ENCODE data around the gene VRK2.

Gene VRK2

DNA sequence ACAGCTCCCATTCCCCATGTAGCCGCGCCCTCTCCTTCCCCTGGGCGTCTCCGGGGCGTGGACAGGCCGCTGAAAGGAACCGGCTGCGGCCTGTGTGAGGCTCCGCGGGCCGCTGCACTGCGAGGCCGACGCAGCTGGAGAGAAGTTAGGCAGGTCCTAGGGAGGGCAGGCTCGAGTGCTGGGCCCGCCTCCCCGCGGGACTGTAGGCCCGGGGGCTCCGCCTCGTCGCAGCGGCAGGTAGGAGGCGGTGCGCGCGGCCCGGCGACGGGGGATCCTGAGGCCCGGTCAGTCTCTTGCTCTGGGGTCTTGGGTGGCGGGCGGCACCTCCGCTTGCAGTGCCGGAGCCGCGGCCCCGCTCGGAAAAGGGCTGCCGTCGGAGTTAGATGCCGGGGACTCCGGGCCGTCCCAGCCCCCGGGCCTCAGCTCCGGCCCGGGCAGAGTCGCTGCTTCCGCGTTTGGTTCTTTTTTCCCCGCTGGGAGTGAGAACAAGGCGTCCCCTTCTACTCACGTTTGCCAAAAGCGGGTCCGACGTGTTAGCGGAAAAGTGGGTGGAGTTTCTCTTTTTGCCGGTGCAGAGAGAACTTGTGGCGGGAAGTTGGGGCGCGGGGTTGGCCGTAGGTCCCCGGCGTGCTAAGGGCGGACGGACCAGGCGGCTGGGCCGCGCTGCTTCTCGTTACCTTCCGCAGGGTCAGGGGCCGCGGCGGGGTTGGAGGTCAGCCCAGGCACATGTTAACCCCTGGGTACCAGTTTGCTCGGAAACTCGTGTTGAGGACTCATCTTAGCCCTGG, at the start of gene VRK2:
TSS of gene VRK2 (plus strand) at position 222 of the 788 bp plus-strand sequence. CDS start 2,026 bp downstream, outside the sequence.
- Histone ChIP-seq H3K79me2 (ENCODE audit: insufficient read depth, low read length) (peaks cover 3% of the 10 kb centered on the region), H4K20me1 (ENCODE audit: insufficient read depth, low read length) (no peaks in the 10 kb centered on the region), H3K36me3 (ENCODE audit: insufficient read depth, low read length) (peaks cover 5% of the 10 kb centered on the region; the same call in 1 of the 2 replicates), H3K9ac (ENCODE audit: low read depth, low read length) (peak within 1 kb of the TSS; percentile 78), H3K4me1 (ENCODE audit: insufficient read depth, low read length) (peaks cover 35% of the 10 kb centered on the region), H3K4me3 (ENCODE audit: low read depth in 1 of 2, low read length in 2 of 2) (peak within 1 kb of the TSS; percentile 43 to 68; a peak in 3 of 4 replicates), H3K27ac (ENCODE audit: low read length) (peak within 1 kb of the TSS; percentile 75), H3K27me3 (ENCODE audit: insufficient read depth, low read length, poor library complexity) (no peaks in the 10 kb centered on the region), H2AFZ (ENCODE audit: low read depth, low read length) (peak within 1 kb of the TSS; percentile 88), H3K4me2 (ENCODE audit: insufficient read depth, low read length) (peak within 1 kb of the TSS; percentile 70), H3K9me3 (ENCODE audit: insufficient read depth, low read length, severe bottlenecking) (no peaks in the 10 kb centered on the region)
- TF ChIP-seq EZH2 (IDR thresholded peaks at IDR 0.05; ENCODE audit: borderline replicate concordance, low read depth, low read length, severe bottlenecking), result no peak
- TF ChIP-seq, protein P1, sequence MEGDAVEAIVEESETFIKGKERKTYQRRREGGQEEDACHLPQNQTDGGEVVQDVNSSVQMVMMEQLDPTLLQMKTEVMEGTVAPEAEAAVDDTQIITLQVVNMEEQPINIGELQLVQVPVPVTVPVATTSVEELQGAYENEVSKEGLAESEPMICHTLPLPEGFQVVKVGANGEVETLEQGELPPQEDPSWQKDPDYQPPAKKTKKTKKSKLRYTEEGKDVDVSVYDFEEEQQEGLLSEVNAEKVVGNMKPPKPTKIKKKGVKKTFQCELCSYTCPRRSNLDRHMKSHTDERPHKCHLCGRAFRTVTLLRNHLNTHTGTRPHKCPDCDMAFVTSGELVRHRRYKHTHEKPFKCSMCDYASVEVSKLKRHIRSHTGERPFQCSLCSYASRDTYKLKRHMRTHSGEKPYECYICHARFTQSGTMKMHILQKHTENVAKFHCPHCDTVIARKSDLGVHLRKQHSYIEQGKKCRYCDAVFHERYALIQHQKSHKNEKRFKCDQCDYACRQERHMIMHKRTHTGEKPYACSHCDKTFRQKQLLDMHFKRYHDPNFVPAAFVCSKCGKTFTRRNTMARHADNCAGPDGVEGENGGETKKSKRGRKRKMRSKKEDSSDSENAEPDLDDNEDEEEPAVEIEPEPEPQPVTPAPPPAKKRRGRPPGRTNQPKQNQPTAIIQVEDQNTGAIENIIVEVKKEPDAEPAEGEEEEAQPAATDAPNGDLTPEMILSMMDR (IDR thresholded peaks at IDR 0.05; ENCODE audit: borderline replicate concordance, extremely low read depth, low read length, poor library complexity, severe bottlenecking), result no peak
- ATAC-seq (ENCODE audit: insufficient read depth, low read depth) (peak; percentile 90), DNase-seq (peak; percentile 86)

DNA sequence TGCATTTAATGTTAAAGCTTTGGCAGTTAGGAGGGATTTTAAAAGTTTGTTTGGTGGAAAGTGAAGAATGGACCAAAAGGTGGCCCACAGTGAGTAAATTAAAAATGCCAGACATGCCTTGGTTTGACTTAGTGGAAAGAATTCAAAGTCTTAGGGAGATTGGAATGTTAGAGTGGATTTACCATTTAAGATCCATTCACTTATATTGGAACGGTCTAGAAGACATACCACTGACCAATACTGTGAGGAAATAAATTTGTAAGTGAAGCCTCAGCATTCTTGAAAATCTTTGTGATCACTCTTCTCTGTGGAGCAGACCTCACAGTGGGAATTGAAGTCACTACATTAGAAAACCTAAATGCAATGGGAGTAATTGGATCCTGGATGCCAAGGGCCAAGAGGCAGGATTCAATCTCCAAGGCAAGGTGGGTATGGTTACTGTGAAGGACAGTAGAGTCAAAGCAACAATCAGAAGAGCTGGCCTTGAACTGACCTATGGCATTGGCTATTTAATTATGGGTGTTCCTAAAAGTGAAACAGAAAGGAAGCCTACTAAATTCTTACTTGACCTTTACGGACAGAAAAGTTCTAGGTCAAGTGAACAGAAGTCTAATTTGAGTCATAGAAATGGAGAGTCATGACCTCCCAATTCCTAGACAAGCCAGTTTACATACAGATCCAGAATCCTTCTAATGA, 40.2 kb upstream of the VRK2 start:
- no peak for ATAC-seq (ENCODE audit: insufficient read depth, low read depth)
- Histone ChIP-seq H3K9ac (ENCODE audit: low read depth, low read length) (no peak overlapping the region), H2AFZ (ENCODE audit: low read depth, low read length) (no peak overlapping the region)

DNA sequence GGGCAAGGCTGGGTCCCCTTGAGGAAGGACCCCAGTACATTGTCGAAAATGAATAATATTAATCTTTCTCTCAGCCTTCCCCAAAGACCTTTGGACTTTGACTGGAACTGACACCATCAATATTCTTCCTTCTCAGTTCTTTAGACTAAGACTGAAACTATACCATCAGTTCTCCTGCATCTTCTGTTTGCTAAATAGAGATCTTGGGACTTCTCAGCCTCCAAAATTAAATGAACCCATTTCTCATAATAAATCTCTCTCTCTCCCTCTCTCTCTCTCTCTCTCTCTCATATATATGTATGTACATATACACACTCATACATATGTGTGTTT, 39.7 kb upstream of the VRK2 start:
- ATAC-seq (ENCODE audit: insufficient read depth, low read depth), result no peak
- no peak for DNase-seq
- no peak overlapping the region for H3K9ac ChIP-seq (ENCODE audit: low read depth, low read length)
- no peaks in the 10 kb centered on the region for H3K9me3 ChIP-seq (ENCODE audit: insufficient read depth, low read length, severe bottlenecking)
- TF ChIP-seq EZH2 (IDR thresholded peaks at IDR 0.05; ENCODE audit: borderline replicate concordance, low read depth, low read length, severe bottlenecking), result no peak
- TF ChIP-seq, protein P1 (IDR thresholded peaks at IDR 0.05; ENCODE audit: borderline replicate concordance, extremely low read depth, low read length, poor library complexity, severe bottlenecking), result no peak
- H3K4me2 ChIP-seq (ENCODE audit: insufficient read depth, low read length), result no peak overlapping the region
- H3K4me1 ChIP-seq (ENCODE audit: insufficient read depth, low read length), result no peaks in the 10 kb centered on the region
- no peaks in the 10 kb centered on the region for H3K36me3 ChIP-seq (ENCODE audit: insufficient read depth, low read length)
- no peaks in the 10 kb centered on the region for H3K79me2 ChIP-seq (ENCODE audit: insufficient read depth, low read length)
- no peaks in the 10 kb centered on the region for H3K27me3 ChIP-seq (ENCODE audit: insufficient read depth, low read length, poor library complexity)
- H2AFZ ChIP-seq (ENCODE audit: low read depth, low read length), result no peak overlapping the region
- H3K4me3 ChIP-seq (ENCODE audit: low read depth in 1 of 2, low read length in 2 of 2), result no peak overlapping the region
- H3K27ac ChIP-seq (ENCODE audit: low read length), result no peak overlapping the region
- H4K20me1 ChIP-seq (ENCODE audit: insufficient read depth, low read length), result no peaks in the 10 kb centered on the region

More for the DNA sequence above, 40.2 kb upstream of the VRK2 start:
- H4K20me1 ChIP-seq (ENCODE audit: insufficient read depth, low read length), result no peaks in the 10 kb centered on the region
- no peaks in the 10 kb centered on the region for H3K27me3 ChIP-seq (ENCODE audit: insufficient read depth, low read length, poor library complexity)
- no peaks in the 10 kb centered on the region for H3K9me3 ChIP-seq (ENCODE audit: insufficient read depth, low read length, severe bottlenecking)
- TF ChIP-seq EZH2 (IDR thresholded peaks at IDR 0.05; ENCODE audit: borderline replicate concordance, low read depth, low read length, severe bottlenecking), result no peak
- TF ChIP-seq, protein P1 (IDR thresholded peaks at IDR 0.05; ENCODE audit: borderline replicate concordance, extremely low read depth, low read length, poor library complexity, severe bottlenecking), result no peak
- H3K36me3 ChIP-seq (ENCODE audit: insufficient read depth, low read length), result no peaks in the 10 kb centered on the region
- no peaks in the 10 kb centered on the region for H3K4me1 ChIP-seq (ENCODE audit: insufficient read depth, low read length)
- no peaks in the 10 kb centered on the region for H3K79me2 ChIP-seq (ENCODE audit: insufficient read depth, low read length)
- no peak overlapping the region for H3K4me2 ChIP-seq (ENCODE audit: insufficient read depth, low read length)
- no peak overlapping the region for H3K27ac ChIP-seq (ENCODE audit: low read length)
- H3K4me3 ChIP-seq (ENCODE audit: low read depth in 1 of 2, low read length in 2 of 2), result no peak overlapping the region
- DNase-seq, result no peak

Data from DND-41 (cell line).